Esophagus muscularis mucosa (tissue), 4 donors: Measurements from ENCODE around the gene DNAAF6. TPM values are rescaled to one million over a fixed set of nuclear protein-coding genes. Genes with fewer than 3 reads are reported as not detected.

Experiments used
- DNase-seq: peaks from one replicate; pipeline ENCODE4 v3.0.0-alpha.2; 2017; ENCODE audit errors: extremely low spot score
- H3K27ac ChIP-seq, 4 donors: fragments of 200-600 bp; sonication (generic); replicated peaks in 1 of 4; 1 replicate in 3 of 4; 2 replicates in 1 of 4; pipeline ENCODE4 v1.5.1; 2016 to 2019; ENCODE audit warnings: mild to moderate bottlenecking in 1 of 4
- H3K27me3 ChIP-seq, 4 donors: fragments of 200-600 bp; sonication (generic); one replicate each; pipeline versions ENCODE4 v1.5.1 to v1.6.0; 2016 to 2019
- H3K36me3 ChIP-seq, 4 donors: fragments of 200-600 bp; sonication (generic); one replicate each; pipeline ENCODE4 v1.5.1; 2016 to 2019
- H3K4me1 ChIP-seq, 4 donors: fragments of 200-600 bp; sonication (generic); one replicate each; pipeline ENCODE4 v1.5.1; 2016 to 2019
- H3K4me3 ChIP-seq, 4 donors: fragments of 200-600 bp; sonication (generic); 1 replicate in 2 of 4; 2 replicates in 2 of 4; pipeline ENCODE4 v1.5.1; 2016 to 2019; ENCODE audit warnings: mild to moderate bottlenecking in 4 of 4, moderate library complexity in 1 of 4
- H3K9me3 ChIP-seq, 4 donors: fragments of 200-600 bp; sonication (generic); 1 replicate in 3 of 4; 2 replicates in 1 of 4; pipeline ENCODE4 v1.5.1; 2016 to 2019
- EP300 ChIP-seq: sonication (generic); formaldehyde crosslinking; IDR thresholded peaks from one replicate; pipeline ENCODE4 v1.6.1; 2017; ENCODE audit warnings: antibody characterized with exemption
- POLR2A ChIP-seq: fragments of 450-650 bp; IDR thresholded peaks from one replicate; pipeline ENCODE4 v1.6.1; 2017; ENCODE audit warnings: antibody characterized with exemption, moderate library complexity, mild to moderate bottlenecking, low read depth
- POLR2AphosphoS5 ChIP-seq, 2 donors: sonication (generic); formaldehyde crosslinking; IDR thresholded peaks; one replicate each; pipeline ENCODE4 v1.6.1; 2017; ENCODE audit warnings: antibody characterized with exemption in 2 of 2
- WGBS: methylation state at CpG from one replicate; pipeline ENCODE4 v1.1.5; 2018; 5-methylcytosine and 5-hydroxymethylcytosine counted together
- intact Hi-C: fragments of 100-400 bp; cut with DNase I; formaldehyde crosslinking; loops from one replicate; pipeline ENCODE4 v1.15.1; 2023
- small RNA-seq, 3 donors: library from RNA; depleted of rRNA; stranded (forward); fragments of <200 nt; gene quantifications; one replicate each; pipeline ENCODE3, GENCODE V24; 2016
- total RNA-seq, 4 donors: library from RNA; depleted of rRNA; stranded (reverse); fragments of >200 nt; gene quantifications; one replicate each; pipeline versions ENCODE4 v1.1.0 to v1.2.1, GENCODE V29; 2016
- TF ChIP-seq, protein P1 (sequence below), 3 experiments: fragments of 200-600 bp in 2 of 3; fragments of 450-650 bp in 1 of 3; sonication (generic) in 2 of 3; IDR thresholded peaks; one replicate each; pipeline ENCODE4 v1.5.1; 2017 to 2019; ENCODE audit warnings: antibody characterized with exemption in 3 of 3, mild to moderate bottlenecking in 2 of 3, moderate library complexity in 1 of 3

The DNAAF6 gene
- total RNA-seq, 4 donors from 2014 or later, result not detected

DNA sequence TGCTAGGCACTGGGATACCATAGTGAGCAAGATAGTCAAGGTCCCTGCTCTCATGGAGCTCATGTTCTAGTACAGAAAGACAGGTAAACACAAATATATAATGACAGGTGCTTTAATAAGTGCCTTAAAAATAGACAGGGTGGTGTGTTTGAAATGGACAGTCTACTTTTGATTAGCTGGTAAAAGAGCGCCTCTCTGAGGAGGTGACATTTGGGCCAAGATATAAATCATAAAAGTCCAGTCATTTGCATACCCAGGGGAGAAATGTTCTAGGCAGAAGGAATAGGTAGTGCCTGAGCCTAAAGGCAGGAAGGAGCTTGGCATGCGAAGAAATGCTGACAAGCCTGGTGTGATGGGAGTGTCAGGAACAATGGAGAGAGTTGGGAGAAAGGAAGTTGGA lies 83.6 kb downstream of the DNAAF6 start:
- Histone ChIP-seq H3K4me3 (no peak overlapping the region), H3K27ac (no peak overlapping the region), H3K36me3 (no peaks in the 10 kb centered on the region), H3K27me3 (no peaks in the 10 kb centered on the region), H3K4me1 (no peaks in the 10 kb centered on the region), H3K9me3 (no peaks in the 10 kb centered on the region)
- WGBS, result 70% methylated on average over 2 of the region's 2 CpGs
- DNase-seq, result no peak
- intact Hi-C loops, result no loop called here
- TF ChIP-seq POLR2AphosphoS5 (IDR thresholded peaks at IDR 0.05), result no peak
- no peak for TF ChIP-seq EP300
- no peak for TF ChIP-seq POLR2A
- TF ChIP-seq, protein P1, sequence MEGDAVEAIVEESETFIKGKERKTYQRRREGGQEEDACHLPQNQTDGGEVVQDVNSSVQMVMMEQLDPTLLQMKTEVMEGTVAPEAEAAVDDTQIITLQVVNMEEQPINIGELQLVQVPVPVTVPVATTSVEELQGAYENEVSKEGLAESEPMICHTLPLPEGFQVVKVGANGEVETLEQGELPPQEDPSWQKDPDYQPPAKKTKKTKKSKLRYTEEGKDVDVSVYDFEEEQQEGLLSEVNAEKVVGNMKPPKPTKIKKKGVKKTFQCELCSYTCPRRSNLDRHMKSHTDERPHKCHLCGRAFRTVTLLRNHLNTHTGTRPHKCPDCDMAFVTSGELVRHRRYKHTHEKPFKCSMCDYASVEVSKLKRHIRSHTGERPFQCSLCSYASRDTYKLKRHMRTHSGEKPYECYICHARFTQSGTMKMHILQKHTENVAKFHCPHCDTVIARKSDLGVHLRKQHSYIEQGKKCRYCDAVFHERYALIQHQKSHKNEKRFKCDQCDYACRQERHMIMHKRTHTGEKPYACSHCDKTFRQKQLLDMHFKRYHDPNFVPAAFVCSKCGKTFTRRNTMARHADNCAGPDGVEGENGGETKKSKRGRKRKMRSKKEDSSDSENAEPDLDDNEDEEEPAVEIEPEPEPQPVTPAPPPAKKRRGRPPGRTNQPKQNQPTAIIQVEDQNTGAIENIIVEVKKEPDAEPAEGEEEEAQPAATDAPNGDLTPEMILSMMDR (IDR thresholded peaks at IDR 0.05), result no peak

DNA sequence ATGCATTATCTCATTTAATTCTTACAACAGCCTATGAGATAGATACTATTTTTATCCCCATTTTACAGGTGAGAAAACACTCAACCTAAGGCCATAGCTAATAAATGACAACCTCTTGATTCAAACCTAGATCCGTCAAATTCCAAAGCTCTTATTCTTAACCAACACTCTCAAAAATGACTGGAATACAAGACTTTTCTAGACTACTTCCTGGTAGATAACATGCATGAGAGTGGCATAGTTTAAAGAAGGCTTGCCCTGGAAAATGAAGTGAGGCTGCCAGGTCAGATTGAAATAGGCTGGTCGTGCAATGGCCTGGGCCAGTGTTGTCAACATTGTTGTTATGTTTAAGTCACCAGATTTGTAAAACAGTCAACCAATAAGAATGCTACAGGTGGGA lies 86.6 kb downstream of the DNAAF6 start:
- no peak for TF ChIP-seq EP300
- TF ChIP-seq, protein P1 (IDR thresholded peaks at IDR 0.05), result no peak
- TF ChIP-seq POLR2AphosphoS5 (IDR thresholded peaks at IDR 0.05), result no peak
- no peak for TF ChIP-seq POLR2A
- Histone ChIP-seq H3K4me1 (no peaks in the 10 kb centered on the region), H3K27ac (no peak overlapping the region), H3K27me3 (peaks cover 0 to 4% (median 0%) of the 10 kb centered on the region in 4 donors), H3K9me3 (no peaks in the 10 kb centered on the region), H3K4me3 (no peak overlapping the region), H3K36me3 (no peaks in the 10 kb centered on the region)
- WGBS, result 52% methylated on average over 2 of the region's 2 CpGs
- intact Hi-C loops, result no loop called here
- no peak for DNase-seq

Small RNA genes within 50 kb of the gene (small RNA-seq; reads per million reads assigned to genes)
- 0 reads per million in 3 donors for gene RF00019

Other genes starting within 250 kb of the DNAAF6 start
- gene MORC4, start 206.4 kb upstream of the DNAAF6 start, total RNA-seq, result 10 to 100 TPM in 2 of 4 donors, 1 to 10 TPM in 2; 9.8 to 11.1 (median 10.2) TPM
- gene RBM41, start 87.8 kb upstream of the DNAAF6 start, total RNA-seq, result 10 to 100 TPM; 14.1 to 18.7 (median 15.3) TPM
- 1 to 10 TPM in 1 of 4 donors, not detected in 3; 1.2 TPM for gene NUP62CL, start 178 bp upstream of the DNAAF6 start, total RNA-seq
- under 1 TPM in 2 of 4 donors, not detected in 2; 0.06 to 0.19 TPM for gene FRMPD3, start 243.0 kb downstream of the DNAAF6 start, total RNA-seq